Vagina (tissue), 2 donors: ENCODE data around the gene MARK2. TPM values are rescaled to one million over a fixed set of nuclear protein-coding genes. Genes with fewer than 3 reads are reported as not detected.

Experiments used
- DNase-seq, 2 donors: peaks; one replicate each; pipeline ENCODE4 v3.0.0-alpha.2; 2017; ENCODE audit errors: extremely low spot score in 2 of 2
- H3K27ac ChIP-seq: fragments of 200-600 bp; sonication (generic); one replicate; pipeline ENCODE4 v1.5.1; 2019
- H3K27me3 ChIP-seq: fragments of 200-600 bp; sonication (generic); one replicate; pipeline ENCODE4 v1.5.1; 2019
- H3K36me3 ChIP-seq, 2 donors: fragments of 200-600 bp; sonication (generic); one replicate each; pipeline ENCODE4 v1.5.1; 2017 to 2019
- H3K4me1 ChIP-seq: fragments of 200-600 bp; sonication (generic); one replicate; pipeline ENCODE4 v1.5.1; 2019
- H3K4me3 ChIP-seq, 2 donors: fragments of 200-600 bp; sonication (generic); 1 replicate in 1 of 2; 2 replicates in 1 of 2; pipeline ENCODE4 v1.5.1; 2016 to 2019
- H3K9me3 ChIP-seq: fragments of 200-600 bp; sonication (generic); one replicate; pipeline ENCODE4 v1.5.1; 2019
- CTCF ChIP-seq, 3 experiments: fragments of 450-650 bp in 2 of 3; fragments of 200-600 bp in 1 of 3; sonication (generic) in 1 of 3; IDR thresholded peaks; one replicate each; pipeline ENCODE4 v1.5.1; 2017 to 2019; ENCODE audit warnings: antibody characterized with exemption in 3 of 3, mild to moderate bottlenecking in 2 of 3, moderate library complexity in 2 of 3
- POLR2A ChIP-seq, 2 donors: fragments of 450-650 bp; IDR thresholded peaks; one replicate each; pipeline ENCODE4 v1.6.1; 2017; ENCODE audit warnings: antibody characterized with exemption in 2 of 2, mild to moderate bottlenecking in 2 of 2, moderate library complexity in 2 of 2
- POLR2AphosphoS5 ChIP-seq, 2 donors: sonication (generic); formaldehyde crosslinking; IDR thresholded peaks; one replicate each; pipeline ENCODE4 v1.9.0; 2017; ENCODE audit warnings: antibody characterized with exemption in 2 of 2, mild to moderate bottlenecking in 2 of 2, low read depth in 1 of 2; ENCODE audit not compliant: insufficient read depth in 1 of 2
- intact Hi-C: fragments of 100-400 bp; cut with DNase I; formaldehyde crosslinking; loops from one replicate; pipeline ENCODE4 v1.15.1; 2023
- total RNA-seq: library from RNA; depleted of rRNA; stranded (reverse); fragments of >200 nt; gene quantifications from one replicate; pipeline ENCODE4 v1.2.3, GENCODE V29; 2016

MARK2 gene
- total RNA-seq, 1 donor from 2014 or later = 35.6 TPM

- no peak overlapping the region for H3K4me3 ChIP-seq
- TF ChIP-seq POLR2AphosphoS5 (IDR thresholded peaks at IDR 0.05; ENCODE audit: insufficient read depth in 1 of 2, low read depth in 1 of 2) (no peak), POLR2A (IDR thresholded peaks at IDR 0.05) (no peak)
- intact Hi-C loops = no loop called here
Observed at GRCh38 chr11:63872800-63873197, 33.9 kb downstream of the MARK2 start.

GRCh38 chr11:63873311-63873710 lies 34.4 kb downstream of the MARK2 start:
- Histone ChIP-seq H3K4me3 (no peak overlapping the region), H3K36me3 (no peaks in the 10 kb centered on the region), H3K27ac (no peak overlapping the region), H3K4me1 (peaks cover 77% of the 10 kb centered on the region), H3K27me3 (no peaks in the 10 kb centered on the region), H3K9me3 (no peaks in the 10 kb centered on the region)
- intact Hi-C loops = no loop called here
- no peak for TF ChIP-seq POLR2AphosphoS5 (IDR thresholded peaks at IDR 0.05; ENCODE audit: insufficient read depth in 1 of 2, low read depth in 1 of 2)
- no peak for TF ChIP-seq POLR2A (IDR thresholded peaks at IDR 0.05)
- TF ChIP-seq CTCF (IDR thresholded peaks at IDR 0.05) = no peak
- no peak for DNase-seq

More at GRCh38 chr11:63872800-63873197, 33.9 kb downstream of the MARK2 start:
- Histone ChIP-seq H3K9me3 (no peaks in the 10 kb centered on the region), H3K27me3 (no peaks in the 10 kb centered on the region), H3K4me1 (peaks cover 78% of the 10 kb centered on the region), H3K27ac (peak overlapping the region; percentile 36), H3K36me3 (no peaks in the 10 kb centered on the region)
- no peak for DNase-seq

- Histone ChIP-seq H3K27me3 (no peaks in the 10 kb centered on the region), H3K4me3 (no peak overlapping the region), H3K36me3 (no peaks in the 10 kb centered on the region), H3K9me3 (no peaks in the 10 kb centered on the region), H3K4me1 (peaks cover 74% of the 10 kb centered on the region), H3K27ac (no peak overlapping the region)
- TF ChIP-seq POLR2A (IDR thresholded peaks at IDR 0.05) (no peak), CTCF (IDR thresholded peaks at IDR 0.05) (no peak), POLR2AphosphoS5 (IDR thresholded peaks at IDR 0.05; ENCODE audit: insufficient read depth in 1 of 2, low read depth in 1 of 2) (no peak)
- no peak for DNase-seq
- intact Hi-C loops = no loop called here
Observed at GRCh38 chr11:63874511-63874910, 35.6 kb downstream of the MARK2 start.

- Histone ChIP-seq H3K27me3 (no peaks in the 10 kb centered on the region), H3K9me3 (no peaks in the 10 kb centered on the region), H3K27ac (no peak overlapping the region), H3K4me1 (peaks cover 74% of the 10 kb centered on the region), H3K36me3 (no peaks in the 10 kb centered on the region), H3K4me3 (no peak overlapping the region)
- intact Hi-C loops = no loop called here
- DNase-seq = no peak
- TF ChIP-seq POLR2AphosphoS5 (IDR thresholded peaks at IDR 0.05; ENCODE audit: insufficient read depth in 1 of 2, low read depth in 1 of 2) = no peak
- TF ChIP-seq CTCF (IDR thresholded peaks at IDR 0.05) = no peak
- no peak for TF ChIP-seq POLR2A (IDR thresholded peaks at IDR 0.05)
Observed at GRCh38 chr11:63875506-63876065, 36.7 kb downstream of the MARK2 start.

- H3K27me3 ChIP-seq = no peaks in the 10 kb centered on the region
- TF ChIP-seq CTCF (IDR thresholded peaks at IDR 0.05) = no peak
- TF ChIP-seq POLR2A (IDR thresholded peaks at IDR 0.05) = no peak
- TF ChIP-seq POLR2AphosphoS5 (IDR thresholded peaks at IDR 0.05; ENCODE audit: insufficient read depth in 1 of 2, low read depth in 1 of 2) = no peak
- H3K9me3 ChIP-seq = no peaks in the 10 kb centered on the region
- intact Hi-C loops = no loop called here
- DNase-seq = no peak
- H3K4me1 ChIP-seq = peaks cover 68% of the 10 kb centered on the region
- H3K4me3 ChIP-seq = no peak overlapping the region
- H3K36me3 ChIP-seq = no peaks in the 10 kb centered on the region
- no peak overlapping the region for H3K27ac ChIP-seq
Observed at GRCh38 chr11:63876616-63877015, 37.7 kb downstream of the MARK2 start.
